Right lobe of liver (tissue), 6 donors: ENCODE data around the gene NLGN1. TPM values are rescaled to one million over a fixed set of nuclear protein-coding genes. Genes with fewer than 3 reads are reported as not detected.

Experiments
- ATAC-seq, 4 donors: fragments of 200-7000 bp; cut with Tn5 transposase; one replicate each; pipeline ENCODE4 v1.9.1; 2020; ENCODE audit warnings: mild to moderate bottlenecking in 4 of 4, moderate library complexity in 4 of 4
- DNase-seq, 3 donors: peaks; one replicate each; pipeline ENCODE4 v3.0.0-alpha.2; 2020
- H3K27ac ChIP-seq, 3 donors: fragments of 200-600 bp; one replicate each; pipeline ENCODE4 v1.8.0; 2022
- H3K27me3 ChIP-seq, 2 donors: fragments of 200-600 bp; one replicate each; pipeline ENCODE4 v1.8.0; 2022
- H3K36me3 ChIP-seq, 4 donors: fragments of 200-600 bp; sonication (generic) in 1 of 4; one replicate each; pipeline versions ENCODE4 v1.5.1 to v1.8.0; 2017 to 2022; ENCODE audit warnings: control low read depth in 1 of 4
- H3K4me1 ChIP-seq, 4 donors: fragments of 200-600 bp; sonication (generic) in 1 of 4; one replicate each; pipeline versions ENCODE4 v1.5.1 to v1.8.0; 2017 to 2022; ENCODE audit warnings: control low read depth in 1 of 4
- H3K4me3 ChIP-seq, 3 donors: fragments of 200-600 bp; one replicate each; pipeline ENCODE4 v1.8.0; 2022
- H3K9me3 ChIP-seq, 4 donors: fragments of 200-600 bp; sonication (generic) in 1 of 4; one replicate each; pipeline versions ENCODE4 v1.5.1 to v1.8.0; 2017 to 2022; ENCODE audit warnings: control low read depth in 1 of 4
- POLR2A ChIP-seq: fragments of 450-650 bp; IDR thresholded peaks from one replicate; pipeline ENCODE4 v1.6.1; 2017; ENCODE audit warnings: antibody characterized with exemption, mild to moderate bottlenecking
- WGBS: methylation state at CpG from one replicate; pipeline ENCODE4 v1.1.6; 2018; ENCODE audit warnings: low coverage, low lambda C conversion rate; ENCODE audit not compliant: insufficient coverage; ENCODE audit errors: missing lambda C conversion rate; 5-methylcytosine and 5-hydroxymethylcytosine counted together
- intact Hi-C, 2 donors: fragments of 100-400 bp; cut with DNase I; formaldehyde crosslinking; loops; one replicate each; pipeline versions ENCODE4 v1.11.2 to v1.14.1; 2022
- total RNA-seq, 6 experiments: library from RNA; depleted of rRNA in 2 of 6; stranded (reverse); fragments of >200 nt in 2 of 6; fragmentation: NEBNext Ultra II Directional in 3 of 6; extraction: Animal tissue kit (Norgen Biotek cat#: 25700) in 3 of 6; gene quantifications; one replicate each; pipeline versions ENCODE4 v1.1.0 to v1.2.4, GENCODE V29; 2016 to 2023
- TF ChIP-seq, protein P1 (sequence below), 4 donors: fragments of 200-600 bp in 3 of 4; fragments of 450-650 bp in 1 of 4; IDR thresholded peaks; one replicate each; pipeline versions ENCODE4 v1.5.1 to v1.8.0; 2016 to 2022; ENCODE audit warnings: antibody characterized with exemption in 4 of 4, mild to moderate bottlenecking in 2 of 4
- donor health status: DM: no; HTN: yes; CAD: no.
- donor health status: DM: no; HTN: no; CAD: no.
- donor health status: DM: no; HTN: no; CAD: no.
- donor health status: DM: no; HTN: yes; CAD: no.
- donor health status: DM: no; HTN: yes; CAD: no.

The NLGN1 gene
- total RNA-seq, 6 experiments from 2014 or later: 0.02 to 0.12 TPM; not detected in 4

DNA sequence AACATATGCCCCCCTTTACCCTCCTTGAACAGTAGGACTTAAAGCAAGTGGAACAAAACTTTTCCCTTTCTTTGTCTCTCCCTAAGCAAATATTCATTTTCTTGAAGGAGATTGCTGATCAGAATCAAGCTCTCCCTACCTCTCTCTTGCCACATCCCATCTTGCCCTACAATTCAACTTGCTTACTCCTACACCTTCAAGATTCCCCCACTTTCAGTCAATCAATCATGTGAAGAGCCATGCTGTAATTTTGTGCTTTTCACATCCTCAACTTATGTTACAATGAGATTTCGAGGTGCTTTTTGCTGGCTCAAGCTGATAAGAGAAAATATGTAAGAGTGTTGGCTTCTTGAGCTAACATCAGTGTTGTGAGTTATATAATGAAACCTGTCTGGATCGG is 662.9 kb downstream of the NLGN1 start:
- no peak for TF ChIP-seq POLR2A
- TF ChIP-seq, protein P1, sequence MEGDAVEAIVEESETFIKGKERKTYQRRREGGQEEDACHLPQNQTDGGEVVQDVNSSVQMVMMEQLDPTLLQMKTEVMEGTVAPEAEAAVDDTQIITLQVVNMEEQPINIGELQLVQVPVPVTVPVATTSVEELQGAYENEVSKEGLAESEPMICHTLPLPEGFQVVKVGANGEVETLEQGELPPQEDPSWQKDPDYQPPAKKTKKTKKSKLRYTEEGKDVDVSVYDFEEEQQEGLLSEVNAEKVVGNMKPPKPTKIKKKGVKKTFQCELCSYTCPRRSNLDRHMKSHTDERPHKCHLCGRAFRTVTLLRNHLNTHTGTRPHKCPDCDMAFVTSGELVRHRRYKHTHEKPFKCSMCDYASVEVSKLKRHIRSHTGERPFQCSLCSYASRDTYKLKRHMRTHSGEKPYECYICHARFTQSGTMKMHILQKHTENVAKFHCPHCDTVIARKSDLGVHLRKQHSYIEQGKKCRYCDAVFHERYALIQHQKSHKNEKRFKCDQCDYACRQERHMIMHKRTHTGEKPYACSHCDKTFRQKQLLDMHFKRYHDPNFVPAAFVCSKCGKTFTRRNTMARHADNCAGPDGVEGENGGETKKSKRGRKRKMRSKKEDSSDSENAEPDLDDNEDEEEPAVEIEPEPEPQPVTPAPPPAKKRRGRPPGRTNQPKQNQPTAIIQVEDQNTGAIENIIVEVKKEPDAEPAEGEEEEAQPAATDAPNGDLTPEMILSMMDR (IDR thresholded peaks at IDR 0.05): no peak
- Histone ChIP-seq H3K27ac (no peak overlapping the region), H3K36me3 (no peaks in the 10 kb centered on the region), H3K4me3 (no peak overlapping the region), H3K27me3 (no peaks in the 10 kb centered on the region), H3K4me1 (no peaks in the 10 kb centered on the region), H3K9me3 (no peaks in the 10 kb centered on the region)
- DNase-seq (no peak), ATAC-seq (no peak)
- 31% methylated on average over 2 of the region's 2 CpGs for WGBS
- intact Hi-C loops: no loop called here

DNA sequence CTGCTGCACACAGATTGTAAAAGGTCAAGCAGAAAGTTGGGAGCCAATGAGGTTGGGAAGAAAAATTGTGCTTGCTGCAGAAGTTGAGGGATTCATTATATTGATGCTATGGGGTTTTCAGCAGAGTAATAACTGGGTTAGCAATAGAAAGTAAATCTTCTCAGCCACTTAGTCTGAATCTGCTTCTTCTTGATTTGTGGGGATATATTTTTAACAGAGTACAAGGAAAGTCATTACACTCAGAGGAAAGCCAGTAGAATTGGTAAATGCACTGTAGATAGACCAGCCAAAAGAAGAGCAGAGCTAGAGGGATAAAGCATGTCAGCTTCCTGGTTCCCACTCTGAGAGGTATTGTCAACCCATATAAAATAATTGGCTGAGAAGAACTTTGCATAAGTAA is 663.6 kb downstream of the NLGN1 start:
- TF ChIP-seq, protein P1 (IDR thresholded peaks at IDR 0.05): no peak
- no peak for TF ChIP-seq POLR2A
- no peak for ATAC-seq
- Histone ChIP-seq H3K4me3 (no peak overlapping the region), H3K27me3 (no peaks in the 10 kb centered on the region), H3K4me1 (no peaks in the 10 kb centered on the region), H3K27ac (no peak overlapping the region), H3K36me3 (no peaks in the 10 kb centered on the region), H3K9me3 (no peaks in the 10 kb centered on the region)
- DNase-seq: no peak
- intact Hi-C loops: no loop called here

DNA sequence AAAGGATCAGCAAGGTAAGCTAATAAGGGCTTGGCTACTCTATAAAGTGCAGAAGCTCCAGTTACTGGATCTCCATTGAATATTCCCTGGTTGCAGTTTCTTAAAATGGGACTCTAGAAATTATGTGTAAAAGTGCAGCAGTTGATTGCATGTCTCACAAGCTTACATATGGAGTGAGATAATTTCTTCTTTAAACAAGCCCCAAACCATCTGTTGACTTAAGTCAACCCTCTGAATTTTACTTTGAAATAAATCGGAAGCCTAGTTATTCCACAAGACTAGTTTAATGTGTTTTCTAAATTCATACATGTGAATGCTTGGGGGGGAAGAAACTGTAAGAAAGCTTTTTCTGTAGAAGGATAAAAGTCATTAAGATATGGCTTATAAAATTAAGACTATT is 664.2 kb downstream of the NLGN1 start:
- TF ChIP-seq POLR2A: no peak
- TF ChIP-seq, protein P1 (IDR thresholded peaks at IDR 0.05): no peak
- intact Hi-C loops: no loop called here
- DNase-seq (no peak), ATAC-seq (no peak)
- H3K4me3 ChIP-seq: no peak overlapping the region
- no peaks in the 10 kb centered on the region for H3K36me3 ChIP-seq
- H3K27me3 ChIP-seq: no peaks in the 10 kb centered on the region
- no peak overlapping the region for H3K27ac ChIP-seq
- no peaks in the 10 kb centered on the region for H3K9me3 ChIP-seq
- 64% methylated on average over 1 of the region's 1 CpG for WGBS
- no peaks in the 10 kb centered on the region for H3K4me1 ChIP-seq

DNA sequence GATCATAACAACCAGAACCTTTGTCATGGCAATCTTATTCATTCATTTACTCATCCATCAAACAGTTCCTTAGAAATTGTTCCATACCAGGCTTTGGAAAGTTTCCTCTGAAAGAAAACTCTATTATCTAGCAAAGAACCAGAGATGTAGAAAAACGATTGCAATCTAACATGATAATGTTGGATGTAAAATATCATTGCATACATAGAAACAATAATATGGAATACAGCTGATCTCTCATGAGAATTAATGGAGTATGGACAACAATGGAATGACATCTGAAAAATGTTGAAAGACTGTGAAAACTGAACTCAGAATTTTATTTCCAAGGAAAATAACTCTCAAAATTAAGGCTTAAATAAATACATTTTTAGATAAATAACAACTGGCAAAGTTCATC is 665.4 kb downstream of the NLGN1 start:
- Histone ChIP-seq H3K9me3 (no peaks in the 10 kb centered on the region), H3K4me1 (no peaks in the 10 kb centered on the region), H3K36me3 (no peaks in the 10 kb centered on the region), H3K27me3 (no peaks in the 10 kb centered on the region), H3K4me3 (no peak overlapping the region), H3K27ac (no peak overlapping the region)
- WGBS: 23% methylated on average over 1 of the region's 1 CpG
- DNase-seq (no peak), ATAC-seq (no peak)
- intact Hi-C loops: no loop called here
- TF ChIP-seq, protein P1 (IDR thresholded peaks at IDR 0.05): no peak
- TF ChIP-seq POLR2A: no peak

DNA sequence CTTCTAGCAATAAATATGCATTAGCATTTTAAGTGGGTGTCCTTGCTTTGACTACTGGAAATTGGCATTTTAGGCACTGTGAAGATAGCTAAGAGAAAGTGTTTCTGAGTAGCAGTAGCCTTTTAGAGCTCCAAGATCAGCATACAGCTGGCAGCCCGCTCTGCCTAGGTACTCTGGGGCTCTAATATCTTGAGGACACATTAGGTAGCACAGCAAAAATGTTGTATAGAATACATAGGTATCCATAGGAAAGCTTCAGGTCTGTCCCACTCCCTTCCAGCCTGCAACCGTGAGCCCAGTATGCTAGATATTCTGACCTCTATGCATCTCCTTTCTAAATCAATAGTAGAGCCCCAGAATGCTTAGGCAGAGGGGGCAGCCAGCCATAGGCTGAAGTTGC is 670.5 kb downstream of the NLGN1 start:
- H3K9me3 ChIP-seq: no peaks in the 10 kb centered on the region
- H3K4me1 ChIP-seq: no peaks in the 10 kb centered on the region
- H3K4me3 ChIP-seq: no peak overlapping the region
- TF ChIP-seq POLR2A: no peak
- TF ChIP-seq, protein P1 (IDR thresholded peaks at IDR 0.05): no peak
- ATAC-seq (no peak), DNase-seq (no peak)
- H3K36me3 ChIP-seq: no peaks in the 10 kb centered on the region
- no peaks in the 10 kb centered on the region for H3K27me3 ChIP-seq
- no peak overlapping the region for H3K27ac ChIP-seq
- WGBS: 36% methylated on average over 2 of the region's 2 CpGs
- intact Hi-C loops: no loop called here
